ENCODE data around the gene G6PC2.

The G6PC2 gene

GRCh38 chr2:168901003-168901402 is at the start of gene G6PC2:
Gene G6PC2 (plus strand): TSS chr2:168901291. CDS start chr2:168901332, 41 bp downstream.
- TF ChIP-seq ZSCAN5A (tag by site-specific recombination; IDR thresholded peaks at IDR 0.05) (no peak), ZNF791 (tag by site-specific recombination; IDR thresholded peaks at IDR 0.05) (no peak), ZNF600 (tag by site-specific recombination; IDR thresholded peaks at IDR 0.05) (no peak), PRDM10 (tag by site-specific recombination; IDR thresholded peaks at IDR 0.05) (no peak), ZFHX2 (tag by site-specific recombination; conservative IDR thresholded peaks at IDR 0.05) (no peak), ZNF488 (tag by site-specific recombination; IDR thresholded peaks at IDR 0.05) (no peak), ZIC2 (tag by site-specific recombination; IDR thresholded peaks at IDR 0.05) (no peak), KLF1 (tag by site-specific recombination; IDR thresholded peaks at IDR 0.05) (no peak), ZBTB48 (tag by site-specific recombination; IDR thresholded peaks at IDR 0.05) (no peak), ZNF223 (tag by site-specific recombination; IDR thresholded peaks at IDR 0.05) (no peak), ZNF629 (tag by site-specific recombination; IDR thresholded peaks at IDR 0.05) (no peak), SCRT1 (tag by site-specific recombination; IDR thresholded peaks at IDR 0.05; ENCODE audit: borderline replicate concordance) (no peak), REPIN1 (tag by site-specific recombination; IDR thresholded peaks at IDR 0.05; ENCODE audit: low read depth) (no peak), ZNF433 (tag by site-specific recombination; IDR thresholded peaks at IDR 0.05; ENCODE audit: low read depth) (no peak), ZNF530 (tag by site-specific recombination; IDR thresholded peaks at IDR 0.05; ENCODE audit: low read depth) (no peak)
- POLR2A ChIA-PET: no interaction called here
- H3K4me3 ChIP-seq (ENCODE audit: low read depth, low read length): no peak within 1 kb of the TSS
- no peaks in the 10 kb centered on the region for H3K4me1 ChIP-seq (ENCODE audit: control insufficient read depth, insufficient read depth, low read length)
- no peak within 1 kb of the TSS for H3K27ac ChIP-seq (ENCODE audit: extremely low read depth, low read depth, low read length)
- H3K36me3 ChIP-seq (ENCODE audit: control insufficient read depth in 2 of 2, insufficient read depth in 1 of 2, low read length in 2 of 2): no peaks in the 10 kb centered on the region
- no peaks in the 10 kb centered on the region for H3K9me3 ChIP-seq (ENCODE audit: control insufficient read depth, insufficient read depth, low read depth, low read length)
- CTCF ChIA-PET: no interaction called here

GRCh38 chr2:168851674-168852320 is 49.3 kb upstream of the G6PC2 start:
- H3K36me3 ChIP-seq (ENCODE audit: control insufficient read depth in 2 of 2, insufficient read depth in 1 of 2, low read length in 2 of 2): peaks cover 0 to 36% of the 10 kb centered on the region in 2 experiments; a peak in 1 of 3 replicates
- TF ChIP-seq ZNF239 (tag by site-specific recombination; IDR thresholded peaks at IDR 0.05): no peak
- peak; percentile 78; the same call in 1 of the 2 replicates for TF ChIP-seq ZNF449 (tag by site-specific recombination; IDR thresholded peaks at IDR 0.05)
- 0 out of 2 replicates have a peak, but pooled peaks have one; percentile 18 for TF ChIP-seq SP7 (tag by site-specific recombination; IDR thresholded peaks at IDR 0.05)
- H3K27ac ChIP-seq (ENCODE audit: extremely low read depth, low read depth, low read length): no peak overlapping the region
- no peaks in the 10 kb centered on the region for H3K9me3 ChIP-seq (ENCODE audit: control insufficient read depth, insufficient read depth, low read depth, low read length)
- H3K4me3 ChIP-seq (ENCODE audit: low read depth, low read length): no peak overlapping the region
- H3K4me1 ChIP-seq (ENCODE audit: control insufficient read depth, insufficient read depth, low read length): peaks cover 7% of the 10 kb centered on the region; the same call in 1 of the 2 replicates
- ChIA-PET POLR2A (no interaction called here), CTCF (interaction anchor here (0.6 kb wide), 1 partner anchor 359 kb away, joined by 3 read pairs; no protein-coding TSS in a partner anchor)

Data from HEK293 (cell line).